DMS53 treated with DMSO at 0.1 percent for 48 hours (cell line): ENCODE measurements around the gene ACACA.

ENCODE experiments used
- DNase-seq: peaks from one replicate; lab custom pipeline; 2025; ENCODE audit not compliant: unreplicated experiment; lab: John Stamatoyannopoulos, UW

The ACACA gene

GRCh38 chr17:37399265-37399803, 7.3 kb downstream of the ACACA start:
- DNase-seq: no peak

GRCh38 chr17:37393352-37393751, 13.3 kb downstream of the ACACA start:
- no peak for DNase-seq

GRCh38 chr17:37392024-37392590, 14.5 kb downstream of the ACACA start:
- DNase-seq: no peak

GRCh38 chr17:37391146-37391545, 15.5 kb downstream of the ACACA start:
- DNase-seq: no peak

GRCh38 chr17:37389160-37389559, 17.5 kb downstream of the ACACA start:
- no peak for DNase-seq

- DNase-seq: no peak
Observed at GRCh38 chr17:37388266-37388665, 18.4 kb downstream of the ACACA start.

GRCh38 chr17:37386462-37386861, 20.2 kb downstream of the ACACA start:
- no peak for DNase-seq

GRCh38 chr17:37385474-37385990, 21.1 kb downstream of the ACACA start:
- no peak for DNase-seq

GRCh38 chr17:37384560-37385149, 22.0 kb downstream of the ACACA start:
- DNase-seq: no peak

- DNase-seq: no peak
Observed at GRCh38 chr17:37382056-37382455, 24.6 kb downstream of the ACACA start.

GRCh38 chr17:37375706-37376105, 30.9 kb downstream of the ACACA start, which contains the start of gene C17orf78:
TSS of gene C17orf78 (plus strand) at chr17:37375985. CDS start at chr17:37376093, 108 bp downstream.
- no peak for DNase-seq

- DNase-seq: peak; percentile 44
Observed at GRCh38 chr17:37373530-37374159, 33.0 kb downstream of the ACACA start.

- DNase-seq: no peak
Observed at GRCh38 chr17:37368577-37368976, 38.1 kb downstream of the ACACA start.

- DNase-seq: no peak
Observed at GRCh38 chr17:37365589-37365988, 41.0 kb downstream of the ACACA start.

GRCh38 chr17:37361543-37361942, 45.1 kb downstream of the ACACA start:
- no peak for DNase-seq

- DNase-seq: no peak
Observed at GRCh38 chr17:37360632-37361031, 46.0 kb downstream of the ACACA start.

GRCh38 chr17:37359682-37360188, 46.9 kb downstream of the ACACA start:
- DNase-seq: no peak

GRCh38 chr17:37358830-37359681, 47.6 kb downstream of the ACACA start:
- DNase-seq: peak; percentile 74

- DNase-seq: no peak
Observed at GRCh38 chr17:37358098-37358829, 48.4 kb downstream of the ACACA start.
